ENCODE results near the gene ZFP1.

ZFP1 gene

DNA sequence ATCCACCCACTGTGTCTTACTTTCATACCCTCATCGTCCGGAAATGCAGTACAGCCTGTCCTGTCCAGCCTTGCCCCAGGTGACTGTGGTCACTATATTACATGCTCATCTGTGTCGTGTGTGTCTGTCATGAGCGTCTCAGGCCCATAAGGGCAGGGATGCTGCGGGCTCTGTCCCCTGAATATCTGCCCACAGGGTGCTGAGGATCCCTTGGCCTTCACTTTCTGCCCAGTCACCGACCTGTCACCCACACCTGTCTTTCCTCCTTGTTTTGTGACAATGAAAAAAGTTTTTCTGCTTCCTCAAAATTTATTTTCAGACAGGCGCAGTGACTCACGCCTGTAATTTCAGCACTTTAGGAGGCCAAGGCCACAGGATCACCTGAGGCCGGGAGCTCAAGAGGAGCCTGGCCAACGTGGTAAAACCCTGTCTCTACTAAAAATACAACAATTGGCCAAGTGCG, 69.1 kb downstream of the ZFP1 start:
- no peak for TF ChIP-seq CTCF (IDR thresholded peaks at IDR 0.05; ENCODE audit: low read depth, low read length, missing control alignments)
- DNase-seq (ENCODE audit: low read depth) = no peak
- in situ Hi-C loops (cut with HindIII; ENCODE audit: low sequenced_read_pairs) = no loop called here
- no peak overlapping the region for H3K4me3 ChIP-seq (ENCODE audit: low read depth, low read length)

DNA sequence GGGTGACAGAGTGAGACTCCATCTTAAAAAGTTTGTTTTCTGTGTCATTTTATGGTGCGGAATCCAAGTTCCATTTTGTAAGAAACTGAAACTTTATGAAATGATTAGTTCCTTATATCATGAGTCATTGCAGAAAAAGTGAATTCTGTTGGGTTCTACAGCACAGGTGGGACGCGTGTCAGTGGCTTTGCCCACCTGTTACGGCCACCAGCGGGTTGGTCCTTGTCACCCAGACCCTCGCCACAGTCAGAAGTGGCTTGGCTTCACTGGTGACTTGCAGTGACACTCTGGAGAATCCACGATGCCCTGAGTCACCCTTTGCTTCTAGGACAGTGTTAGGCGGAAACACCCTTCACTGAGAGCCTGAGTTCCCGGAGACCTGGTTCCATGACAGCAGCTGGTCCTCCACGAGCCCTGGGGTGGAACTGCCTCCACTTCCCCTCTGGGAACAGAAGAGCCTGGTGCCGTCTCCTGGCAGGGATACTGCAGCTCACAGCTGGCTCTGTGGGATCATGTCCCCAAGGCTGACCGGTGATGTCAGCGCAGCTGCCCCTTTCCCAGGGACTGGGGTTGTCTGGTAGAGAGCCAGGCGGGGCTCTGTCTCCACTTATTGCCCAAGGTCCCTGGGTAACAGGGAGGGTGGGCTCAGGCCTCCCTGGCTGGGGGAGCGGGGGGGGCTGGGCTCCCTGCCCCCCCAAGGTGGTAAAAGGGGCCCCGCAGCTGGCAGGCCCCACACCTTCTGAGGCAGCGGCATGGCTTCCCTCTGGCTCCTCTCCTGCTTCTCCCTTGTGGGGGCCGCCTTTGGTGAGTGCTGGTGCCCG, 70.1 kb downstream of the ZFP1 start, which contains the start of gene CTRB1:
Gene CTRB1 (plus strand): TSS at position 733 of the 821 bp plus-strand sequence. CDS start 20 bp downstream, at position 753.
- no peak for TF ChIP-seq CTCF (IDR thresholded peaks at IDR 0.05; ENCODE audit: low read depth, low read length, missing control alignments)
- H3K4me3 ChIP-seq (ENCODE audit: low read depth, low read length) = no peak within 1 kb of the TSS
- in situ Hi-C loops (cut with HindIII; ENCODE audit: low sequenced_read_pairs) = no loop called here
- DNase-seq (ENCODE audit: low read depth) = no peak

DNA sequence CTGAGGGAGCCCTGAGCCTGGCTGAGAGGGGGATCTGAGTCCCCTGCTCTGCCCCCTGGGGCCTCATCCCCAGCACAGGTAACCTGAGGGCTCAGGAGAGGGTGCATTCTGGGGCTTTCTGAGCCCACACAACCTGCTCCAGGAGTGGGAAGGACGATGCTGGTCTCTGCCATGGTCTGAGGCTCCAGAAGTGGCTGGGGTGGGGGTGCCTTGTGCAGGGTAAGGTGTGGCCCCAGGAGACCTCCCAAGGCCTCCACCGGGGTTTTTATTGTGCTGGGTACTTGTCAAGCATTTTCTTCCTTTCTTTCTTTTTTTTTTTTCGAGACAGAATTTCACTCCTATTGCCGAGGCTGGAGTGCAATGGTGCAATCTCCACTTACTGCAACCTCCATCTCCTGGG, 70.8 kb downstream of the ZFP1 start:
- DNase-seq (ENCODE audit: low read depth) = no peak
- TF ChIP-seq CTCF (IDR thresholded peaks at IDR 0.05; ENCODE audit: low read depth, low read length, missing control alignments) = no peak
- H3K4me3 ChIP-seq (ENCODE audit: low read depth, low read length) = no peak overlapping the region
- in situ Hi-C loops (cut with HindIII; ENCODE audit: low sequenced_read_pairs) = no loop called here

DNA sequence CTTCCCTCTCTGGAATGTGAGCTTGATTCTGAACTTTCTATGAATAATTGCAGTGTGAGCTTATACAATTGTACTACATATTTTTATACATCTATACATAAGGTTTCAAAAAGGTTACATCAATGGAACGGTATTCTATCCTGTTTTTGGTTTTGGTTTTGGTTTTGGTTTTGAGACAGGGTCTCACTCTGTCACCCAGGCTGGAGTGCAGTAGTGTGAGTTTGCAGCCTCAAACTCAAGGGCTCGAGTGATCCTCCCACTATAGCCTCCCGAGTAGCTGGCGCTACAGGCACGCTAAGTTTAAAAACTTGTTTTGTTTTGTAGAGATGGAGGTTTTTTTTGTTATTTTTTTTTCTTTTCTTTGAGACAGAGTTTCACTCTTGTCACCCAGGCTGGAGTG, 71.5 kb downstream of the ZFP1 start:
- in situ Hi-C loops (cut with HindIII; ENCODE audit: low sequenced_read_pairs) = no loop called here
- TF ChIP-seq CTCF (IDR thresholded peaks at IDR 0.05; ENCODE audit: low read depth, low read length, missing control alignments) = no peak
- no peak overlapping the region for H3K4me3 ChIP-seq (ENCODE audit: low read depth, low read length)
- DNase-seq (ENCODE audit: low read depth) = no peak

All from astrocyte of the cerebellum (primary cell).